Activated T-helper 17 cell treated with anti-CD3 and anti-CD28 coated beads, Interleukin-2, amount 50 U/mL, for 72 hours (primary cell): ENCODE data around the gene TRAF6. TPM values are rescaled to one million over a fixed set of nuclear protein-coding genes. Genes with fewer than 3 reads are reported as not detected.
A peak's percentile ranks its signal among the peaks of the same experiment; 100 is the strongest.
"Not testable (repeated sequence)": the region's sequence is repeated elsewhere in the genome, so short reads cannot be mapped to it uniquely, and the experiment has no call there.

Experiments used
- ATAC-seq: fragments of 150-1000 bp; cut with Tn5 transposase; replicated peaks from 2 replicates; pipeline ENCODE4 v1.10.0; 2021; ENCODE audit warnings: mild to moderate bottlenecking, moderate library complexity
- H3K27ac Mint-ChIP-seq: one replicate; pipeline ENCODE4 v1.8.0; 2022; ENCODE audit warnings: mixed read lengths
- H3K27me3 Mint-ChIP-seq: one replicate; pipeline ENCODE4 v1.8.0; 2022; ENCODE audit warnings: mixed read lengths
- H3K36me3 Mint-ChIP-seq: one replicate; pipeline ENCODE4 v1.8.0; 2022; ENCODE audit warnings: low read depth, mild to moderate bottlenecking, mixed read lengths
- H3K4me1 Mint-ChIP-seq: one replicate; pipeline ENCODE4 v1.8.0; 2022; ENCODE audit warnings: mixed read lengths
- H3K4me3 Mint-ChIP-seq: one replicate; pipeline ENCODE4 v1.8.0; 2022; ENCODE audit warnings: mild to moderate bottlenecking, mixed read lengths
- H3K9me3 Mint-ChIP-seq: one replicate; pipeline ENCODE4 v1.8.0; 2022; ENCODE audit warnings: mixed read lengths
- total RNA-seq, 2 donors: library from RNA; stranded (reverse); gene quantifications; one replicate each; pipeline ENCODE4 v1.2.3, GENCODE V29; 2022

TRAF6 gene, protein sequence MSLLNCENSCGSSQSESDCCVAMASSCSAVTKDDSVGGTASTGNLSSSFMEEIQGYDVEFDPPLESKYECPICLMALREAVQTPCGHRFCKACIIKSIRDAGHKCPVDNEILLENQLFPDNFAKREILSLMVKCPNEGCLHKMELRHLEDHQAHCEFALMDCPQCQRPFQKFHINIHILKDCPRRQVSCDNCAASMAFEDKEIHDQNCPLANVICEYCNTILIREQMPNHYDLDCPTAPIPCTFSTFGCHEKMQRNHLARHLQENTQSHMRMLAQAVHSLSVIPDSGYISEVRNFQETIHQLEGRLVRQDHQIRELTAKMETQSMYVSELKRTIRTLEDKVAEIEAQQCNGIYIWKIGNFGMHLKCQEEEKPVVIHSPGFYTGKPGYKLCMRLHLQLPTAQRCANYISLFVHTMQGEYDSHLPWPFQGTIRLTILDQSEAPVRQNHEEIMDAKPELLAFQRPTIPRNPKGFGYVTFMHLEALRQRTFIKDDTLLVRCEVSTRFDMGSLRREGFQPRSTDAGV
- 10 to 100 TPM in 1 of 2 donors, 1 to 10 TPM in 1; 8.7 to 10.7 TPM for total RNA-seq

DNA sequence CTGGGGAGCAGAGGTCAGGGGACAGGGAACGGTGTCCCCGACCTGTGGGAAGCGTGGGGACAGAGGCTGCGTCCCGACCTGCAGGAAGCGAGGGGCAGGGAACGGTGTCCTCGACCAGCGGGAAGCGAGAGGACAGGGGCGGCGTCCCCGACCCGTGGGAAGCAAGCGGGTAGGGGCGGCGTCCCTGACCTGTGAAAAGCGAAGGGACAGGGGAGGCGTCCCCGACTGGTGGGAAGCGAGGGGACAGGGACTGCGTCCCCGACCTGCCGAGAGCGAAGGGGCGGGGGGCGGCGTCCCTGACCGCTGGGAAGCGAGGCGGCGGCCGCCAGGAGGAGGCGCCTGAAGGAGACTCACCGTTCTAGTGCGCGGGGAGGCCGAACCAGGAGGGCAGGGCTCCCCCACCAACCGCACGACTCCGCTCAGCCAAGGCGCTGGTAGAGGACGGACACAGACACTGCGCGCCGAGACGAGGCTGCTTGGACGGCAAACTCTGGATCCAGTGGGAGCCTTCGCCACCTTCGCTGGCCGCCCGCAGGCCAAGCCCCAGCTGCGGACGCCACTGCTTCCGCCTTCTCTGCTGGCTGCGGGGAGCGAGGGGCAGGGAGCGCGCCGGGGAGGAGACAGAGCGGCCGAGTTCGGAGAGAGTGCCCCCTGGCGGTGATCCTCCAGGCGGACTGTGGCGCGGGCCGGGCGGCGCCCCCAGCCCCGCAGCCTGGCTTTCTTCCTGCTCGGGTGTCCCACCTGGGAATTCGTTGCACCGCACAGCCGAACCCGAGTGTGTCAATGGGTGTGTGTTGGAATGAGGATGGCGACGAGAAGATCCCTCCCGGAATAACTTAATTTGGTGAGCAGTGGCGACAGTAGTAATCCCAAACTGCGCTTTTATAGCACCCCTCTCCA lies at the start of gene TRAF6:
TSS of gene TRAF6 (minus strand) at position 579 of the 900 bp plus-strand sequence. CDS start 8,757 bp downstream, outside the sequence.
- Mint-ChIP-seq H3K4me1 (peaks cover 19% of the 10 kb centered on the region), H3K9me3 (no peaks in the 10 kb centered on the region), H3K36me3 (peaks cover 20% of the 10 kb centered on the region), H3K27me3 (peaks cover 13% of the 10 kb centered on the region), H3K4me3 (peak within 1 kb of the TSS; percentile 93), H3K27ac (peak within 1 kb of the TSS; percentile 96)
- peak; percentile 96 for ATAC-seq

DNA sequence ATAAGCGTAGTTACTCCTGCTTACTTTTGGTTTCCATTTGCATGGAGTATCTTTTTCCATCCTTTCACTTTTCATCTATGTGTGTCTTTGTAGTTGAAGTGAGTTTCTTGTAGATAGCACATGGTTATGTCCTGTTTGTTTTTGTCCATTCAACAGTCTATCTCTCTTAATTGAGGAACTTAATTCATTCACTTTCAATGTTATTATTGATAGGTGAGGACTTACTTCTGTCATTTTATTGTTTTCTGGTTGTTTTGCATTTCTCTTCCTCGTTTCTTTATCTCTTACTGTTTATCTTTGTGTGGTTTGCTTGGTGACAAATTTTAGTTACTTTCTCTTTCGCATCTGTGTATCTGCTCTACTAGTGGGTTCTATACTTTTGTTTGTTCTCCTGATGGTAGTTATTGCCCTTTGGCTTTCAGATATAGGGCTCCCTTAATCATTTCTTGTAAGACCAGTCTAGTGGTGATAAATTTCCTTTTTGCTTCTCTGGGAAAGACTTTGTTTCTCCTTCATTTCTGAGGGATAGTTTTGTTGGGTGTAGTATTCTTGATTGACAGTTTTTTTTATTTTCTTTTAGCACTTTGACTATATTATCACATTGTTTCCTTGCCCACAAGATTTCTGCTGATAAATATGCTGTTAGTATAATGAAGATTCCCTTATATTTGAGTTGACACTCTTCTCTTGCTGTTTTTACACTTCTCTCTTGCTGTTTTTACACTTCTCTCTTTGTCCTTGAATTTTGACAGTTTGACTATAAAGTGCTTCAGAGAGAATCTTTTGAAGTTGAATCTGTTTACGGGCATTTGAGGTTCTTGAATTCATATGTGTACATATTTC lies 48.7 kb upstream of the TRAF6 start:
- Mint-ChIP-seq H3K27ac (peak overlapping the region; percentile 24), H3K36me3 (no peaks in the 10 kb centered on the region), H3K27me3 (peaks cover 3% of the 10 kb centered on the region), H3K4me1 (peaks cover 14% of the 10 kb centered on the region), H3K9me3 (peaks cover 5% of the 10 kb centered on the region), H3K4me3 (peak overlapping the region; percentile 54)
- ATAC-seq, result peak; percentile 90

DNA sequence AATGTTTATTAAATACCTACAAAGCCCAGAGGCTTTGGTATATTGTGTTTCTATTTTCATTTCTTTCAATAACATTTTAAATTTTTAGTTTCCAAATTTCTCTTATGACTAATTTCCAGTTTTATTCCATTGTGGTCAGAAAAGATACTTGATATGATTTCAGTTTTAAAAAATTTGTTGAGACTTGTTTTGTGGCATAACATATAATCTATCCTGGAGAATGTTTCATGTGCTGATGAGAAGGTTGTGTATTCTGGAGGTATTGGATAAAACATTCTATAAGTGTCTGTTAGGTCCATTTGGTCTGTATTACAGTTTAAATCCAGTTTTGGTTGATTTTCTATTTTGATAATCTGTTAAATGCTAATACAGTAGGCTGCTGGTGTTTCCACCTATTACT lies 47.9 kb upstream of the TRAF6 start:
- peaks cover 14% of the 10 kb centered on the region for H3K4me1 Mint-ChIP-seq
- H3K27me3 Mint-ChIP-seq, result peaks cover 3% of the 10 kb centered on the region
- no peaks in the 10 kb centered on the region for H3K36me3 Mint-ChIP-seq
- peak overlapping the region; percentile 24 for H3K27ac Mint-ChIP-seq
- H3K9me3 Mint-ChIP-seq, result peaks cover 5% of the 10 kb centered on the region
- H3K4me3 Mint-ChIP-seq, result peak overlapping the region; percentile 54
- no peak for ATAC-seq

DNA sequence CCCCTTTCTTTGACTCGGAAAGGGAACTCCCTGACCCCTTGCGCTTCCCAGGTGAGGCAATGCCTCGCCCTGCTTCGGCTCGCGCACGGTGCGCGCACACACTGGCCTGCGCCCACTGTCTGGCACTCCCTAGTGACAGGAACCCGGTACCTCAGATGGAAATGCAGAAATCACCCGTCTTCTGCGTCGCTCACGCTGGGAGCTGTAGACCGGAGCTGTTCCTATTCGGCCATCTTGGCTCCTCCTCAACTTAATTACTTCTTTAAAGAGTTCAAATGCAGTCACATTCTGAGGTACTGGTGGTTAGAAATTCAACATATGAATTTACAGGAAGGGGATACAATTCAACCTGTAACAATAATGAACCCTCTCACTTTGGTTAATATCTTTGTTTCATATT lies 47.3 kb upstream of the TRAF6 start:
- H3K9me3 Mint-ChIP-seq, ATAC-seq, H3K27me3 Mint-ChIP-seq, H3K27ac Mint-ChIP-seq, H3K36me3 Mint-ChIP-seq: not testable (repeated sequence)
- Mint-ChIP-seq H3K4me1 (peaks cover 14% of the 10 kb centered on the region), H3K4me3 (peak overlapping the region; percentile 54)

DNA sequence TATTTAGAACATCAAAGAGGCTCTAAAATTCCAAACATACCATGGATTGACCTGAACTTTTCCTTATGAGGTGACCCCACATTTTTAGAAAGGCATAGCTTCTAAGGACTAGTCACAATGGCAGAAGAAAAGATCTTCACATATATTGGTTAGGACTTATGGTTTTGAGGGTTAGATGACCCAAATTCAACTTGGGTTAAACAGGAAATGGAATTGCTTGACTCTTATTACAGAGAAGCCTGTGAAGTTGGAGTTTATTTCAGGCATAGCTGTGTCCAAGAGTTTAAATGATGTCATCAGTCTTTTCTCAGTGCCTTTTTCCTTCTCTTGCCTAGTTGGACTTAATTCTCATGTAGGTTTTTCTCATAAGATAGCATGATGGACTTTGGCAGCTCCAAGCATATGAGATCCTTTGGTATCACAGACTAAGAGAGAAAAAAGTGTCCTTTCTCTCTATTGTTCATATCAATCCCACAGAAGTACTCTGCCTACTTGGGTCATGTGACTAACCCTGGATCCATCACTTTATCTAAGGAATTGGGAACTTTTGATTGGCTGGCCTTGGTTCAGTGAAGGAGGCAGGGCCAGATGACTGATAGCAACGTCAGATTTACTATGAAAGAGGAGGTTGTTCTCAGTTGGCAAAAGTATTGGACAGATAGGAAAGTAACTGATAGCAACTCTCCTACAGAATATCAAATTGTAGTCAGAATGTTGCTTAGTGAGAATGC lies 40.5 kb upstream of the TRAF6 start:
- H3K4me3 Mint-ChIP-seq, result no peak overlapping the region
- ATAC-seq, result no peak
- H3K4me1 Mint-ChIP-seq, result peaks cover 10% of the 10 kb centered on the region
- H3K27ac Mint-ChIP-seq, result no peak overlapping the region
- no peaks in the 10 kb centered on the region for H3K36me3 Mint-ChIP-seq
- no peaks in the 10 kb centered on the region for H3K9me3 Mint-ChIP-seq
- H3K27me3 Mint-ChIP-seq, result peaks cover 4% of the 10 kb centered on the region

DNA sequence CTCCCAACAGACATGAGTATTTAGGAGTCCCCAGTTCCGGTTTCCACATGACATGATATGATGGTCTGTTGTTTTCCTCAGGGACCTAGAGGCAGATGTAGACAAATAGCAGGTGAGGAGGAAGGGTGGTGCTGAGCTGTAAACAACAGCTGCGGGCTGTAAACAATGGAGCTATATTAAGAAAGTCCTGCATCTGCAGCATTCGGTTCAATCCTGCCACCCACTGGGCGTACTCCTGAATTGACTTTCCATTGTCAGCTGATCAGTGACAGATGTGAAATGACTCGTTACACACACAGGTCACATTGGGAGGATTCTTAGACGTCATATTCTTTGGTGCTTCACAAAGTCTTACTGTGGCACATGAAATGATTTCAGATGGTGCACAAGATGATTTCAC lies 30.9 kb upstream of the TRAF6 start:
- Mint-ChIP-seq H3K27me3 (peaks cover 4% of the 10 kb centered on the region), H3K9me3 (no peaks in the 10 kb centered on the region), H3K4me1 (no peaks in the 10 kb centered on the region), H3K27ac (no peak overlapping the region), H3K36me3 (no peaks in the 10 kb centered on the region), H3K4me3 (no peak overlapping the region)
- peak; percentile 82 for ATAC-seq

DNA sequence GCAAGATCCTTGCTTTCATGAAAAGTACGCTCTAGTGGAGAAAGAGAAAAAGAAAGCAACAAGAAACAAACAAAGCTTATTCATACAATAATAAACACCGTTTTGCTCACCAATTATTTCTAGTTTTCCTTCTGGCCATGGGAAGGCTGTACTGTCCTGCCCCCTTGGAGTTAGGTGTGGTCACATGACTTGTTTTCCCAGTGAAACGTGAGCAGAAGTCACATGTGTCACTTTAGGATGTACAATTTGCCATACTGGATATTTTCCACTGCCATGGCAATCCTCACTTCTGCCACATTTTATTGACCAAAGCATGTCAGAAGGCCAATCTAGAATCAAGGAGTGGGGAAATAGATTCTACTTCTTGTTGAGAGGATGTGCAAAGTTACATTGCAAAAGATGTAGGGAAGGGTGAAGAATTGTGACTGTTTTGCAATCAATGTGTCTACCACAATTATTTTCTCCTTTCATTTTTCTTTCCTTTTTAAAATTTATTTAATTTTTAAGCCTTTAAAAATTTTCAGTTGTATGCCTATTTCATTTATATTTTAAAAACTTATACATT lies 24.3 kb upstream of the TRAF6 start:
- Mint-ChIP-seq H3K9me3 (no peaks in the 10 kb centered on the region), H3K27me3 (no peaks in the 10 kb centered on the region), H3K4me1 (no peaks in the 10 kb centered on the region), H3K4me3 (no peak overlapping the region), H3K27ac (no peak overlapping the region), H3K36me3 (no peaks in the 10 kb centered on the region)
- ATAC-seq, result no peak

DNA sequence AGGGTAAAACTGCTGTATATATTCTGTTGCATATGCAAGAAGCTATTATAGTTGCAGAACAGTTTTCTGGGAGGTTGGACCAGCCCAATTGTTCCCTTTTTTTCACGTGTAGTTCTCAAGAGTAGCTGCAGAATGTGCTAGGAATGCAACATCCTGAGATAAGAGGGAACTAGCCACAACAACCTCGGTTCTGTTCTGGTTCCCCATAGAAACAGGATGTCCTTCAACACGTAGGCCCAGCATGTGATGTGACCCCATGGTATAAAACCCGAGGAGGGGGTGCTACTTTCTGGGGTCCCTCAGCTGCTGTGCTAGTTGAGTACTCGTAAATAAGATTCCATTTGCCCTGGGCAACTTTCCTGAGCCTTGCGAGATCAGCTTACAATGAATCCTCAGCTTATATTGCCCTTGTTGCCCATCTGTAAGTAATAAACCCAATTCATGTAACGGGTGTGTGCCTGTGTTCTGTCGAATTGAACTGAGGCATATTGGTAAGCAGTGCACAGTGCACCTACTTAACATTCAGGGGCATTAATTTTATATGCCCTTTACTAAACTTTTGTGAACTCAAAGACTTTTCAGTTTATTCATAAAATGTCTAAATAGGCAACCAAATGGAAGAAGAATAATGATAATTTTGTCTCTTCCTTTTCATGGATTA lies 23.0 kb upstream of the TRAF6 start:
- ATAC-seq, result no peak
- peaks cover 6% of the 10 kb centered on the region for H3K27me3 Mint-ChIP-seq
- H3K36me3 Mint-ChIP-seq, result no peaks in the 10 kb centered on the region
- no peaks in the 10 kb centered on the region for H3K9me3 Mint-ChIP-seq
- H3K4me3 Mint-ChIP-seq, result no peak overlapping the region
- no peak overlapping the region for H3K27ac Mint-ChIP-seq
- no peaks in the 10 kb centered on the region for H3K4me1 Mint-ChIP-seq

DNA sequence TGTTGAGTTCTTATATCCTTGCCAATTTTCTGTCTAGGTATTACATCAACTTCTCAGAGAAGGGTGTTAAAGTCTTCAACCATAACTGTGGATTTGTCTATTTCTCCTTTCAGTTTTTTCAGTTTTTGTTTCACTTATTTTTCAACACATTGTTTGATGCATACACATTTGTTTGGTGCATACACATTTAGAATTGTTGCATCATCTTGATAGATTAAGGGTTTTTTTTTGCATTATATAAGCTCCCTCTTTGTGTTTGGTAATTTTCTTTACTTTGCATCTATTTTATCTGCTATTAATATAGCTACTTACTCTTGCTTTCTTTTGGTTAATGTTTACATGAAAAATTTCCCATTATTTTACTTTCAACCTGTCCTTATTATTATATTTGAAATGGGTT lies 20.8 kb upstream of the TRAF6 start:
- Mint-ChIP-seq H3K9me3 (no peaks in the 10 kb centered on the region), H3K4me1 (no peaks in the 10 kb centered on the region), H3K36me3 (no peaks in the 10 kb centered on the region), H3K4me3 (no peak overlapping the region), H3K27me3 (peaks cover 6% of the 10 kb centered on the region), H3K27ac (no peak overlapping the region)
- no peak for ATAC-seq

DNA sequence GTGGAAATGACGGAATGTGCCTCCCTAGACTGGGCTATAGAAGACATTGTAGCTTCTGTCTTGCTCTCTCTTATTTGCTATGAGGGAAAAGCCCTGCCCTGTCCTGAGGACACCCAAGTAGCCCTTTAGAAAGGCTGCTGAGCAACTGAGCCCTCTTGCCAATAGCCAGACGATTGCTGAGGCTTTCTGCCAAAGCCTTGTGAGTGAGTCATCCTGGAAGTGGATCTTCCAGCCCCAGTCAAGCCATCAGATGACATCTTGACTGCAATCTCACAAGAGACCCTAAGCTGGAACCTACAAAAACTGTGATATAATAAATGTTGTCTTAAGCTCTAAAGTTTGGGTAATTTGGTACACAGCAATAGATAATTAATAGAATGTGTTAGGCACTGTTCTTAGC lies 3.9 kb upstream of the TRAF6 start:
- Mint-ChIP-seq H3K27me3 (peaks cover 15% of the 10 kb centered on the region), H3K4me3 (no peak overlapping the region), H3K27ac (no peak overlapping the region), H3K9me3 (no peaks in the 10 kb centered on the region), H3K4me1 (peaks cover 1% of the 10 kb centered on the region), H3K36me3 (peaks cover 7% of the 10 kb centered on the region)
- ATAC-seq, result no peak

DNA sequence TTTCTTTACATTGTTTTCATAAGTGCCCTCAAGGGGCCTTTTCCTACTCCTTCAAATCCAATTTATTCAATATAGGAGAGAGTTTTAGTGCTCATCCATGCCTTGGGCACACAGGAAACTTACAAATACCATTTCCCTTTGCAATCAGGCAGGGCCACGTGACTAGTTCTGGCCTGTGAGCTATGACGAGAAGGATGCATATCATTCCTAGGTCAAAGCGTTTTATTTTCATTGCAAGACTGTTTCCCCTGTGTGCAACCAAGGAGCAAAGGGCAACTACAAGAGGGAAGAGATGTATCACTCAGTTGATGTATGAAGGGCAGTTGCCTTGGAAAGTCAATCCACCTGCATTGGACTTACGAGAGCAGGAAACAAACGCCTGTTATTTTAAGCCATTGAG lies 1.9 kb upstream of the TRAF6 start:
- Mint-ChIP-seq H3K9me3 (no peaks in the 10 kb centered on the region), H3K4me1 (peaks cover 12% of the 10 kb centered on the region)

DNA sequence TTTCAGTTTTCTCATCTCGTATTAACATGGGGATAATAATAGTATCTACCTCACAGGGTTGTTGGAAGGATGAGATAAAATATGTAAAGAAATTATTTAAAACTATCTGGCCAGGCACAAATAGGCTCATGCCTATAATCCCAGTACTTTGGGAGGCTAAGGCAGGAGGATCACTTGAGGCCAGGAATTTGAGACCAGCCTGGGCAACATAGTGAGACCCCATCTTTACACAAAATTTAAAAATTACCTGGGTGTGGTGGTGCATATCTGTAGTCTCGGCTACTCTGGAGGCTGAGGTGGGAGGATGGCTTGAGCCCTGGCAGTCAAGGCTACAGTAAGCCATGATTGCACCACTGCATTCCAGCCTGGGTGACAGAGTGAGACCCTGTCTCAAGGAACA lies 990 bp upstream of the TRAF6 start:
- H3K36me3 Mint-ChIP-seq, result peaks cover 11% of the 10 kb centered on the region
- peak overlapping the region; percentile 96 for H3K27ac Mint-ChIP-seq
- peak overlapping the region; percentile 93 for H3K4me3 Mint-ChIP-seq
- H3K9me3 Mint-ChIP-seq, ATAC-seq: not testable (repeated sequence)
- peaks cover 12% of the 10 kb centered on the region for H3K4me1 Mint-ChIP-seq
- H3K27me3 Mint-ChIP-seq, result peaks cover 15% of the 10 kb centered on the region

More for the DNA sequence above, 1.9 kb upstream of the TRAF6 start:
- ATAC-seq, result no peak
- Mint-ChIP-seq H3K27ac (no peak overlapping the region), H3K4me3 (no peak overlapping the region), H3K27me3 (peaks cover 15% of the 10 kb centered on the region), H3K36me3 (peaks cover 9% of the 10 kb centered on the region)

DNA sequence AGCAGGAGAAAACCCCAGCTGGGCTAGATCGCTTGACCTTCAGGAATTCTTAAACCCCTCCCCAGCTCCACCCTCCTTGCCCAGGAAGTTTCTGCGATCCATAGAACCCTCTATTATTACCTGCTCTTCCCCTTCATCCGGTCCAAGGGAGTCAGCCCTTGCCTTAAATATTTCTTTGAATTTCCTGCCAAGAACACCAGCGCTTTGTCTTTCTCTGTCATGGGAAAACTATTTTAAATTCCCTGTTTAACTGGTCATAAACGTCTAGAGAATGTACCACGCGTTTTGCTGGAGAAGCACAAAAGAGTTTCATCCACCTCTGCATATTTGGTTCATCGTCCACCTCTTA lies 496 bp upstream of the TRAF6 start:
- Mint-ChIP-seq H3K4me3 (peak overlapping the region; percentile 93), H3K4me1 (peaks cover 15% of the 10 kb centered on the region), H3K9me3 (no peaks in the 10 kb centered on the region), H3K27me3 (peaks cover 15% of the 10 kb centered on the region), H3K27ac (peak overlapping the region; percentile 96), H3K36me3 (peaks cover 16% of the 10 kb centered on the region)
- no peak for ATAC-seq
